Right lobe of liver (tissue), 4 donors: ENCODE results near the gene OSBPL10.

Experiments used
- CTCF ChIP-seq, 4 donors: fragments of 200-600 bp in 3 of 4; fragments of 450-650 bp in 1 of 4; IDR thresholded peaks; one replicate each; pipeline versions ENCODE4 v1.5.1 to v1.8.0; 2016 to 2022; ENCODE audit warnings: antibody characterized with exemption in 4 of 4, mild to moderate bottlenecking in 2 of 4
- POLR2A ChIP-seq: fragments of 450-650 bp; IDR thresholded peaks from one replicate; pipeline ENCODE4 v1.6.1; 2017; ENCODE audit warnings: antibody characterized with exemption, mild to moderate bottlenecking
- donor health status: DM: no; HTN: no; CAD: no.
- donor health status: DM: no; HTN: no; CAD: no.
- donor health status: DM: no; HTN: yes; CAD: no.

- no peak for TF ChIP-seq POLR2A
- TF ChIP-seq CTCF (IDR thresholded peaks at IDR 0.05) = no peak
Measured at GRCh38 chr3:31934866-31935265, 46.2 kb downstream of the OSBPL10 start.
